Measurements from ENCODE around the gene LRTM2.

The LRTM2 gene

DNA sequence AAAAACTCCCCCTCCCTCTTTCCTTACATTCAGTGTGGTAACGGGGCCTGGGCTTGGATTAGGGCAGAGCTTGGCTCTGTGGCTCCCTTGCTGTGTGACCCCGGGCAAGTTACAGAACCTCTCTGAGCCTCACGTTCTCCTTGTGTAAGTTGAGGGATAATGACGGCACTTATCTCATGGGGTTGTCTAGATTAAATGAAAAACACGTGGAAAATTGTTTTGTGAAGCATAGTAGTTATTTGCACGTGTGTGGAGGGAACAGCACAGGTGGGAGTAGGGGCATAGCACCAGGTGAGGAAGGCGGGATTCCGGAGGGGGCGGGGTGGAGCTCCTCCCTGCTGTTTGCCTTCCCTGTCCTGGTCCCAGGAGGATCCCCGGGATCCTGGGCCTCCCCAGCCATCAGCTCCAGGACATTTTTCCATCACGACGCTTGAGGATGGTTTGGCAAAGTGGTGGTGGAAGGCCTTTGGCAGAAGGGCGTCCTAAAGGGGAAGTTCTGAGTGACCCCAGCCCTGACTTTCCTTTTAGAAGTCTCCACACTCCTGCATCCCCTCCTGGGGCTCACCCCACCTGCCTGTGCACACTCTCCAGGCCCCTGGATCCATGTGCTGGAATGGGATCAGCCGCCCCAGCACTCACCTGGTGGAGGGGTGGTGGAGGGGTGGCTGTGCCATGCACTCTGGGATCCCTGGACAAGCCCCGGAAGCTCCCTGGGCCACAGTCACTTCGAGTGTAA is 22.7 kb downstream of the LRTM2 start:
- DNase-seq (ENCODE audit: low spot score) = no peak
- TF ChIP-seq, protein P1, sequence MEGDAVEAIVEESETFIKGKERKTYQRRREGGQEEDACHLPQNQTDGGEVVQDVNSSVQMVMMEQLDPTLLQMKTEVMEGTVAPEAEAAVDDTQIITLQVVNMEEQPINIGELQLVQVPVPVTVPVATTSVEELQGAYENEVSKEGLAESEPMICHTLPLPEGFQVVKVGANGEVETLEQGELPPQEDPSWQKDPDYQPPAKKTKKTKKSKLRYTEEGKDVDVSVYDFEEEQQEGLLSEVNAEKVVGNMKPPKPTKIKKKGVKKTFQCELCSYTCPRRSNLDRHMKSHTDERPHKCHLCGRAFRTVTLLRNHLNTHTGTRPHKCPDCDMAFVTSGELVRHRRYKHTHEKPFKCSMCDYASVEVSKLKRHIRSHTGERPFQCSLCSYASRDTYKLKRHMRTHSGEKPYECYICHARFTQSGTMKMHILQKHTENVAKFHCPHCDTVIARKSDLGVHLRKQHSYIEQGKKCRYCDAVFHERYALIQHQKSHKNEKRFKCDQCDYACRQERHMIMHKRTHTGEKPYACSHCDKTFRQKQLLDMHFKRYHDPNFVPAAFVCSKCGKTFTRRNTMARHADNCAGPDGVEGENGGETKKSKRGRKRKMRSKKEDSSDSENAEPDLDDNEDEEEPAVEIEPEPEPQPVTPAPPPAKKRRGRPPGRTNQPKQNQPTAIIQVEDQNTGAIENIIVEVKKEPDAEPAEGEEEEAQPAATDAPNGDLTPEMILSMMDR (IDR thresholded peaks at IDR 0.05; ENCODE audit: extremely low read depth, missing control alignments) = no peak

DNA sequence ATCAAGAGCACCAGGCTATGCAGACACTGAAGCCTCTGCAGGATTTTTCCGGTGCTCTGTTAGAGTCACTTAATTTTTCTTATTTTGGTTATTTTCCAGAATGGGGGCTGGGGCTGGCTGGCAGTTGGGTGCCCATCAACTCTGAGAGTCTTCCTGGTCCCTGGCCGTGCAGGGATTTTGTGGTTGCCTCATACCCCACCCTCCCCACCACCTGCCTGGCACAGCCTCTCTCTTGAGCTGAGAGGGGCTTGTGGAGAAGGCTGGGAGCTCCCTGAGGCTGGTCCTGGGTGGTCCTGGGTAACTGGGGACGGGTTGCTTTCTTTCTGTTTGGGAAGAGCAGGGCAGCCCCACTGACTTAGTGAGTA is 23.3 kb downstream of the LRTM2 start:
- no peak for DNase-seq (ENCODE audit: low spot score)
- TF ChIP-seq, protein P1 (IDR thresholded peaks at IDR 0.05; ENCODE audit: extremely low read depth, missing control alignments) = no peak

DNA sequence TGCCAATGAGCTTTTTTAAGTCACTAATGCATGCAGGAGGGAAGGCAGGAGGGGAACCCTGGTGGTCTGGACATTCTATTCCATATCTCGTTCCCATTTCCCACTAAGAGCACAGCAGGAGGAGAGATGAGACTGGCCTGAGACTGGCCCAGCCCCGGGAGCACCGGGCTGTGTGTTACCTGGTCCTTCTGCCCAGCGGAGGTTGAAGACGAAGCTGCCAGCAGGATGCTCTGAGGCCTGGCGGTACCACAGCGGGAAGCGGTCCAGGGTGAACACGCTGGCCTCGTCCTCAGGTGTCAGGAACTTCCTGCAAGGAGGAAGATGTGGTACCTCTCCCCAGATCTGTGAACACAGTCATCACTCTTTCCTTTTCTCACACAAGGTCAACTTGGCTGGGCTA is 23.9 kb downstream of the LRTM2 start:
- TF ChIP-seq, protein P1 (IDR thresholded peaks at IDR 0.05; ENCODE audit: extremely low read depth, missing control alignments) = no peak
- no peak for DNase-seq (ENCODE audit: low spot score)

DNA sequence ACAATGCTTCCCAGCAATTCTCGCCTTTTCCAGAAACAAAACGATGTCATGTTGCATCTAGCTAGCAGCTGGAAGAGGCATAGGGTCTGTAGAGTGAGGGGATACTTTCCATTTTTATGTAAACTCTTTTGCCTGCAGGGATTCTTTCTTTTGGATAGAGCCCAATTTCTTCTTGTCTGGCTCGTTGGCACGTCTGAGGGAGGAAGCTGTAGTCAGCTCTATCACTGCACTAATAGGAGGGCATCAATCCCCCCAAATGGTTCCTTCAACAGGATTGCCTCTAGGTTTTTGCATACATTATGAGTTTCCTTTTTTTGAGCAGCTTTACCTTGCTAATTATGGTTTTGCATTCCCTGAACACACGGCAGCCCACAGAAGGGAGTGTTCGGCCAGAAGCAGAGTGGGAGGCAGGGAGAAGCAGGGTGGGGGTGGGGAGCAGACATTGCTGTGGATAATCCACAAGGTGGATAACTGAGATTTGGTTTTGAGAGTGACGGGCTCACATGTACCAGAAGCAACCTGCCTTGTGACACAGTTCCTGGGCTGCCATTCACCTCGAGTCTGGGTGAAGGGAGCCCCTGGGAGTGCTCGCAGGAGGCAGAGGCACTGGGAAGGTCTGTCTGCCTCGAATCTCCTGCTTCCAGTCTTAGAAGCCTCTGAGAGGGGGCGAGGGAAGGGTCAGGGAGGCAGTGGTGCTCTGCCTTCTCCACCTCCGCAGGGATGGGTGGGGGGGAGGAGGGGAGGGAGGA is 24.5 kb downstream of the LRTM2 start:
- TF ChIP-seq, protein P1 (IDR thresholded peaks at IDR 0.05; ENCODE audit: extremely low read depth, missing control alignments) = no peak
- no peak for DNase-seq (ENCODE audit: low spot score)

DNA sequence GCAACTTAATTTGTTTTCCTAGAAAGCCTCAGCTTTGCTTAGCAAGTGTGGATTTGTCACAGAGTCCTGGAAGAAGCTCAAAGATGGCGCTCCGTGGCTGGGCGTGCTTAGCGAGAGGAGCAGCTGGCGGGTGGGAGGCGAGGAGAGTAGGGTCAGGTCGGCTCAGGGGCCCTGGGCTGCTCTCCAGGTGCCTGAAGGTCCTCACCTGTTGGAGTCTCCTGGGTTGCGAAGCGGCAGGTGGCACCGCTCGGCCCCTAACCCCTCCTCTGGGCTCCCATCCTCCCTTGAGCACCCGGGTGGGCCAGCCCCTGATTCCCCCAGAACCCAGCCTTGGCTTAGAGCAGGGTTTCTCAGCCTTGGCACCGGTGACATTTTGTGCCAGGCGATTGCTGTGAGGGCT is 25.1 kb downstream of the LRTM2 start:
- no peak for DNase-seq (ENCODE audit: low spot score)
- TF ChIP-seq, protein P1 (IDR thresholded peaks at IDR 0.05; ENCODE audit: extremely low read depth, missing control alignments) = no peak

DNA sequence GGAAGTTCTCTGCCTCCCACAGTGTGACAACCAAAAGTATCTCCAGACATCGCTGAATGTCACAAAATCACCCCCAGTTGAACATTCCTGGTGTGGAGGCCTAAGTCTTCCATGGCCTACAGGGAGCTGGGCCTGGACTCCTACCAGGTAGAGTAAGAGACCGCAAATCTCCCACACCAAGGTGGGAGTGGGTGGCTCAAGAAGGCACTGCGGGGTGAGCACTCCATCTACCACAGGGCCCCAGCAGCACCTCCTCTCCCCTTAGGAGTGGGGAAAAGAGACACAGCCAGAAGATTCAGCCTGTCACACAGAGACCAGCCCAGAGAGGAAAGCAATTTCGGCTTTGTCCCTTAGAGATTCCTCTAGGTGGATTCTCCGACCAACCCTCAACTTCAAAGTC is 25.5 kb downstream of the LRTM2 start:
- TF ChIP-seq, protein P1 (IDR thresholded peaks at IDR 0.05; ENCODE audit: extremely low read depth, missing control alignments) = no peak
- DNase-seq (ENCODE audit: low spot score) = no peak
